Right atrium auricular region (tissue), 2 donors: ENCODE data around the gene PRB2. TPM values are rescaled to one million over a fixed set of nuclear protein-coding genes. Genes with fewer than 3 reads are reported as not detected.

Source experiments
- DNase-seq: peaks from one replicate; pipeline ENCODE4 v3.0.0-alpha.2; 2019; ENCODE audit warnings: low spot score
- H3K27ac ChIP-seq, 2 donors: fragments of 200-600 bp; sonication (generic); 1 replicate in 1 of 2; 2 replicates in 1 of 2; pipeline ENCODE4 v1.5.1; 2016 to 2019
- H3K27me3 ChIP-seq, 2 donors: fragments of 200-600 bp; sonication (generic); one replicate each; pipeline versions ENCODE4 v1.5.1 to v1.6.0; 2017 to 2019
- H3K36me3 ChIP-seq: fragments of 200-600 bp; sonication (generic); one replicate; pipeline ENCODE4 v1.5.1; 2016
- H3K4me1 ChIP-seq, 2 donors: fragments of 200-600 bp; sonication (generic); one replicate each; pipeline versions ENCODE4 v1.5.1 to v1.6.0; 2017 to 2019
- H3K4me3 ChIP-seq, 2 donors: fragments of 200-600 bp; sonication (generic); 1 replicate in 1 of 2; 2 replicates in 1 of 2; pipeline ENCODE4 v1.5.1; 2017 to 2019; ENCODE audit warnings: mild to moderate bottlenecking in 1 of 2, moderate library complexity in 1 of 2
- H3K9me3 ChIP-seq, 2 donors: fragments of 200-600 bp; sonication (generic); one replicate each; pipeline ENCODE4 v1.5.1; 2019
- CTCF ChIP-seq, 2 donors: fragments of 200-600 bp; sonication (generic); IDR thresholded peaks; one replicate each; pipeline ENCODE4 v1.5.1; 2019; ENCODE audit warnings: antibody characterized with exemption in 2 of 2
- total RNA-seq, 2 donors: library from RNA; depleted of rRNA; stranded (reverse); fragments of >200 nt; gene quantifications; one replicate each; pipeline ENCODE4 v1.1.0, GENCODE V29; 2016

PRB2 gene
- total RNA-seq, 2 donors from 2014 or later = not detected

- Histone ChIP-seq H3K4me3 (no peak overlapping the region), H3K4me1 (no peaks in the 10 kb centered on the region), H3K9me3 (no peaks in the 10 kb centered on the region), H3K36me3 (no peaks in the 10 kb centered on the region), H3K27me3 (no peaks in the 10 kb centered on the region), H3K27ac (no peak overlapping the region)
- peak in 1 of 2 donors; percentile 29 for TF ChIP-seq CTCF (IDR thresholded peaks at IDR 0.05)
- DNase-seq = no peak
These were observed 47.6 kb downstream of the PRB2 start for GRCh38 chr12:11347810-11348209.

- H3K4me1 ChIP-seq = no peaks in the 10 kb centered on the region
- DNase-seq = no peak
- no peak for TF ChIP-seq CTCF (IDR thresholded peaks at IDR 0.05)
These were observed 50.9 kb downstream of the PRB2 start for GRCh38 chr12:11344500-11344899.

More at GRCh38 chr12:11344500-11344899, 50.9 kb downstream of the PRB2 start:
- Histone ChIP-seq H3K4me3 (no peak overlapping the region), H3K36me3 (no peaks in the 10 kb centered on the region), H3K27me3 (no peaks in the 10 kb centered on the region), H3K9me3 (no peaks in the 10 kb centered on the region), H3K27ac (no peak overlapping the region)

Other genes starting within 250 kb of the PRB2 start
- gene SMIM10L1, start 224.4 kb downstream of the PRB2 start, total RNA-seq = 10 to 100 TPM; 11.8 to 13.3 TPM
- not detected for gene TAS2R42, start 208.6 kb downstream of the PRB2 start, total RNA-seq
- gene PRB3, start 125.9 kb downstream of the PRB2 start, total RNA-seq = not detected
- not detected for gene PRB4, start 85.1 kb downstream of the PRB2 start, total RNA-seq